Endothelial cell (in vitro differentiated cells): ENCODE data around the gene HCN2. TPM values are rescaled to one million over a fixed set of nuclear protein-coding genes. Genes with fewer than 3 reads are reported as not detected.

ENCODE experiments used
- DNase-seq: peaks from one replicate; pipeline ENCODE4 v3.0.0; 2021; ENCODE audit warnings: low spot score
- H3K27ac Mint-ChIP-seq: one replicate; pipeline ENCODE4 v1.8.0; 2021; ENCODE audit warnings: mixed read lengths, inconsistent platforms; ENCODE audit not compliant: unreplicated experiment
- H3K27me3 Mint-ChIP-seq: one replicate; pipeline ENCODE4 v1.8.0; 2021; ENCODE audit warnings: mild to moderate bottlenecking, moderate library complexity, mixed read lengths, inconsistent platforms; ENCODE audit not compliant: unreplicated experiment
- H3K36me3 Mint-ChIP-seq: one replicate; pipeline ENCODE4 v1.8.0; 2021; ENCODE audit warnings: mild to moderate bottlenecking, low read depth, mixed read lengths, inconsistent platforms; ENCODE audit not compliant: unreplicated experiment
- H3K4me1 Mint-ChIP-seq: one replicate; pipeline ENCODE4 v1.8.0; 2021; ENCODE audit warnings: mild to moderate bottlenecking, mixed read lengths, inconsistent platforms; ENCODE audit not compliant: unreplicated experiment
- H3K4me3 Mint-ChIP-seq: one replicate; pipeline ENCODE4 v1.8.0; 2021; ENCODE audit warnings: mild to moderate bottlenecking, mixed read lengths, inconsistent platforms; ENCODE audit not compliant: unreplicated experiment
- H3K9me3 Mint-ChIP-seq: one replicate; pipeline ENCODE4 v1.8.0; 2021; ENCODE audit warnings: mixed read lengths, inconsistent platforms; ENCODE audit not compliant: unreplicated experiment
- total RNA-seq: library from RNA; stranded (reverse); fragmentation: NEBNext Ultra II Directional; extraction: Animal tissue kit (Norgen Biotek cat#: 25700); gene quantifications from one replicate; pipeline ENCODE4 v1.2.1, GENCODE V29; 2021; ENCODE audit not compliant: unreplicated experiment
- TF ChIP-seq, protein P1 (sequence below): fragments of 200-600 bp; sonication (generic); IDR thresholded peaks from one replicate; pipeline ENCODE4 v1.5.0; 2021; ENCODE audit warnings: antibody characterized with exemption; ENCODE audit not compliant: unreplicated experiment

The HCN2 gene
- total RNA-seq, 1 donor from 2014 or later, result 0.28 TPM

DNA sequence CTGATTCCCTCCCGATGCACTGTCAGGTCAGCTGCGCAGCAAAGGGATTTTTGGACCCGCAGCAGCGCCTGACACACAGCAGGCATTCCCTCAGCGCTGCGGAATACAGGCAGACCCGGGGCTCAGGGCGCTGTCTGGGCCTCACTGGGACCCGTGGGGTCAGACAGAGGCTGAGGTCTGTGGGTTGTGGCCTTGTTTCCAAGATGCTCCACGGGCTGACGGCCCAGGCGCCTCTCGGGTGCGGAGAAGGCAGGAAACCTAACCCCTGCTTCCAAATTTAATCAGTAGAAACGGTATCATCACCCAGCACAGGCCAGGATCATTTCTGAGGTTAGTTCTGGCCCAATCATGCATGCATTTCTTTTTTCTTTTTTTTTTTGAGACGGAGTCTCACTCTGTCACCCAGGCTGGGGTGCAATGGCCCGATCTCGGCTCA lies 74.0 kb downstream of the HCN2 start:
- H3K4me3 Mint-ChIP-seq, result peak overlapping the region; percentile 91
- H3K27ac Mint-ChIP-seq, result no peak overlapping the region
- peaks cover 8% of the 10 kb centered on the region for H3K4me1 Mint-ChIP-seq
- TF ChIP-seq, protein P1, sequence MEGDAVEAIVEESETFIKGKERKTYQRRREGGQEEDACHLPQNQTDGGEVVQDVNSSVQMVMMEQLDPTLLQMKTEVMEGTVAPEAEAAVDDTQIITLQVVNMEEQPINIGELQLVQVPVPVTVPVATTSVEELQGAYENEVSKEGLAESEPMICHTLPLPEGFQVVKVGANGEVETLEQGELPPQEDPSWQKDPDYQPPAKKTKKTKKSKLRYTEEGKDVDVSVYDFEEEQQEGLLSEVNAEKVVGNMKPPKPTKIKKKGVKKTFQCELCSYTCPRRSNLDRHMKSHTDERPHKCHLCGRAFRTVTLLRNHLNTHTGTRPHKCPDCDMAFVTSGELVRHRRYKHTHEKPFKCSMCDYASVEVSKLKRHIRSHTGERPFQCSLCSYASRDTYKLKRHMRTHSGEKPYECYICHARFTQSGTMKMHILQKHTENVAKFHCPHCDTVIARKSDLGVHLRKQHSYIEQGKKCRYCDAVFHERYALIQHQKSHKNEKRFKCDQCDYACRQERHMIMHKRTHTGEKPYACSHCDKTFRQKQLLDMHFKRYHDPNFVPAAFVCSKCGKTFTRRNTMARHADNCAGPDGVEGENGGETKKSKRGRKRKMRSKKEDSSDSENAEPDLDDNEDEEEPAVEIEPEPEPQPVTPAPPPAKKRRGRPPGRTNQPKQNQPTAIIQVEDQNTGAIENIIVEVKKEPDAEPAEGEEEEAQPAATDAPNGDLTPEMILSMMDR, result no peak
- no peak for DNase-seq
- H3K9me3 Mint-ChIP-seq, result no peaks in the 10 kb centered on the region
- H3K27me3 Mint-ChIP-seq, result peaks cover 20% of the 10 kb centered on the region
- H3K36me3 Mint-ChIP-seq, result peaks cover 4% of the 10 kb centered on the region

GRCh38 chr19:664913-665443 lies 75.3 kb downstream of the HCN2 start:
- TF ChIP-seq, protein P1, result peak; percentile 91
- peaks cover 20% of the 10 kb centered on the region for H3K27me3 Mint-ChIP-seq
- no peaks in the 10 kb centered on the region for H3K9me3 Mint-ChIP-seq
- peak; percentile 96 for DNase-seq
- no peak overlapping the region for H3K4me3 Mint-ChIP-seq
- peaks cover 8% of the 10 kb centered on the region for H3K36me3 Mint-ChIP-seq
- H3K4me1 Mint-ChIP-seq, result peaks cover 8% of the 10 kb centered on the region
- no peak overlapping the region for H3K27ac Mint-ChIP-seq

Other genes with a start within 250 kb of the HCN2 start
- 44.1 TPM for gene MIER2, start 245.1 kb upstream of the HCN2 start, total RNA-seq
- 1.2 TPM for gene C2CD4C, start 180.7 kb upstream of the HCN2 start, total RNA-seq
- 46.9 TPM for gene SHC2, start 128.8 kb upstream of the HCN2 start, total RNA-seq
- 6.5 TPM for gene MADCAM1, start 93.4 kb upstream of the HCN2 start, total RNA-seq
- 18.0 TPM for gene TPGS1, start 82.4 kb upstream of the HCN2 start, total RNA-seq
- gene CDC34, start 58.1 kb upstream of the HCN2 start, total RNA-seq, result 126 TPM
- not detected for gene GZMM, start 45.8 kb upstream of the HCN2 start, total RNA-seq
- gene BSG, start 17.3 kb upstream of the HCN2 start, total RNA-seq, result 353 TPM
- 53.6 TPM for gene POLRMT, start 43.7 kb downstream of the HCN2 start, total RNA-seq
- gene FGF22, start 50.0 kb downstream of the HCN2 start, total RNA-seq, result not detected
- gene RNF126, start 73.3 kb downstream of the HCN2 start, total RNA-seq, result 41.7 TPM
- 6.5 TPM for gene FSTL3, start 86.5 kb downstream of the HCN2 start, total RNA-seq
- gene PRSS57, start 105.6 kb downstream of the HCN2 start, total RNA-seq, result not detected
- 42.0 TPM for gene PALM, start 119.1 kb downstream of the HCN2 start, total RNA-seq
- not detected for gene MISP, start 161.2 kb downstream of the HCN2 start, total RNA-seq
- gene PTBP1, start 207.6 kb downstream of the HCN2 start, total RNA-seq, result 614 TPM
- gene PLPPR3, start 232.1 kb downstream of the HCN2 start, total RNA-seq, result 17.6 TPM
- 0.21 TPM for gene AZU1, start 238.0 kb downstream of the HCN2 start, total RNA-seq